Hepatocyte (in vitro differentiated cells): ENCODE results near the gene VAC14.

Source experiments
- CTCF ChIP-seq: fragments of 200-600 bp; sonication (generic); IDR thresholded peaks from 2 replicates; pipeline ENCODE4 v1.5.1; 2016; ENCODE audit warnings: antibody characterized with exemption, mild to moderate bottlenecking; ENCODE audit not compliant: poor library complexity
- EZH2 ChIP-seq: fragments of 200-600 bp; sonication (generic); IDR thresholded peaks from 2 replicates; pipeline ENCODE4 v1.6.1; 2016; ENCODE audit warnings: antibody characterized with exemption, mild to moderate bottlenecking, borderline replicate concordance
- EZH2phosphoT487 ChIP-seq: fragments of 200-600 bp; sonication (generic); IDR thresholded peaks from one replicate; pipeline ENCODE4 v1.6.1; 2018; ENCODE audit warnings: antibody characterized with exemption, mild to moderate bottlenecking, low read depth, moderate library complexity; ENCODE audit not compliant: unreplicated experiment, severe bottlenecking

DNA sequence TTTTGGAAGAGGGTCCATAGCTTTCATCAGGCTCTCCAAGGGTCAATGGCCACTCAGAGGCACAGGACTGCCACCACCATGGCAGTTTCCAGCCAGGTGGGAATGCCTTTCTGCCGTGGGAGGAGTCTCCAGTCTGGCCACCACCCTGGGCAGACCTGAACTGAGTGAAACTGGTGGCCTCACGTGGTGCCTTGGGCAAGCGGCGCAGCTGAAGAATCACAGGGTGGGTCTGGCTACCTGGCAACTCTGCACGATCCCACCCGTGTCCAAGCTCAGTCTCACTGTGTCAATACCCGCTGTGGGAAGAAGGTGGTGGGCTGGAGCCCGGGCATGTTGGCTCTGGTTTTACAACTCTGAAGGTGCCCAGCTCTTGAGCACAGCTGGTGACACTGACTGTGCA is 31.8 kb downstream of the VAC14 start:
- TF ChIP-seq CTCF, result no peak
- no peak for TF ChIP-seq EZH2
- TF ChIP-seq EZH2phosphoT487, result no peak
